ENCODE data around the gene SWT1.

SWT1 gene

DNA sequence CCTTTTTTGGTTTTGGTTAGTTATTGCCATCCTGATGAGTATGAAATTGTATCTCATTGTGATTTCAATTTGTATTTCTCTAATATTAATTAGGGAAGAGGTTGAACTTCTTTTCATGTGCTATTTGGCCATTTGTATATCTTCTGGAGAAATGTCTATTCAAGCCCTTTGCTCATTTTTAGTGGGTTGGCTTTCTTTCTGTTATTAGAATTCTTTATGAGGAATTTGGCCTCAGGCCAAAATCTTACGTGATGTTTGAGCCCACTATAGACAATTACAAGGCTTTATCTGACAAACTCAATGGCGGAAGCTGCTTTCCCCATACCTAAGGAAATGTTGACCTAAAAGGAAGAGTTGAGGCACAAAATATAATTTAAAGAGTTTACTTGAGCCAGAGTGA lies 127.1 kb downstream of the SWT1 start:
- no peak for DNase-seq (ENCODE audit: low read depth)

DNA sequence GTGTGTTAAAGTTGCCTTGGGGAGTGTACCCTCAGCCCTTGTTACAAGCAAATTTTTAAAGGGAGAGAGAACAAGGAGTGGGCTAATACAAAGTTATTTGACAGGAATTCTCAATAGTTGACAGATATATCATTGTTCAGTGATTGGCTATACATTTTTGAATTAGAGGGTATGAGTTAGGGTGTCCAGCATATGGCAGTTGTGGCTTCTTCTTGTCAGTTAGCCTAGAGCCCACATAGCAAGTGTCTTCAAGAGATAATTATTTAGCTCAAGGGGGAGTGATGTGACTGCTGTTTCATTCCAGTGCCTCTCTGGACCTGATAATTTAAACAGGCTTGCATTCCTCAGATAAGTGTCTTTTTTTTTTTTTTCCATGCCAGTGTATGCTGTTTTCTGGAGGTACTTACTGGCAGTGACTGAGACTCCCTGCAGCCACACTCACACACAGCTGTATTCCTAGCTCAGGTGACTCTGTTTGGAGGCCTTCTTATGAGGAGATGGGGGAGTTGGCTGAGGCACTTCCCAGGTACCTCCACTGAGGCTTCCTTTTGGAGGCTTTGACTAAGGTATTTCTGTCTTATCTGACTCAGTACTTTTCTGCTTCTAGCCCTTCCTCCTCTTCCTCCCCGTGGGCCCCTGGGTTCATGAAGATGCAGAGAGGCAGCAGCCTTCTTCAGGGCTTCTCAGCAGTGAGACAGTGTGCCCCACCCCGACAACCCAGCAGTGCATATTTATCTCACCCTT lies 127.7 kb downstream of the SWT1 start:
- peak; percentile 5 for DNase-seq (ENCODE audit: low read depth)
- no peak overlapping the region for H3K4me3 ChIP-seq (ENCODE audit: control insufficient read depth, low read depth, low read length)
- TF ChIP-seq, protein P1, sequence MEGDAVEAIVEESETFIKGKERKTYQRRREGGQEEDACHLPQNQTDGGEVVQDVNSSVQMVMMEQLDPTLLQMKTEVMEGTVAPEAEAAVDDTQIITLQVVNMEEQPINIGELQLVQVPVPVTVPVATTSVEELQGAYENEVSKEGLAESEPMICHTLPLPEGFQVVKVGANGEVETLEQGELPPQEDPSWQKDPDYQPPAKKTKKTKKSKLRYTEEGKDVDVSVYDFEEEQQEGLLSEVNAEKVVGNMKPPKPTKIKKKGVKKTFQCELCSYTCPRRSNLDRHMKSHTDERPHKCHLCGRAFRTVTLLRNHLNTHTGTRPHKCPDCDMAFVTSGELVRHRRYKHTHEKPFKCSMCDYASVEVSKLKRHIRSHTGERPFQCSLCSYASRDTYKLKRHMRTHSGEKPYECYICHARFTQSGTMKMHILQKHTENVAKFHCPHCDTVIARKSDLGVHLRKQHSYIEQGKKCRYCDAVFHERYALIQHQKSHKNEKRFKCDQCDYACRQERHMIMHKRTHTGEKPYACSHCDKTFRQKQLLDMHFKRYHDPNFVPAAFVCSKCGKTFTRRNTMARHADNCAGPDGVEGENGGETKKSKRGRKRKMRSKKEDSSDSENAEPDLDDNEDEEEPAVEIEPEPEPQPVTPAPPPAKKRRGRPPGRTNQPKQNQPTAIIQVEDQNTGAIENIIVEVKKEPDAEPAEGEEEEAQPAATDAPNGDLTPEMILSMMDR (IDR thresholded peaks at IDR 0.05; ENCODE audit: control insufficient read depth, insufficient read depth, low read depth, low read length, missing control alignments): no peak

More for the DNA sequence above, 127.1 kb downstream of the SWT1 start:
- no peak overlapping the region for H3K4me3 ChIP-seq (ENCODE audit: control insufficient read depth, low read depth, low read length)
- TF ChIP-seq, protein P1 (IDR thresholded peaks at IDR 0.05; ENCODE audit: control insufficient read depth, insufficient read depth, low read depth, low read length, missing control alignments): no peak

DNA sequence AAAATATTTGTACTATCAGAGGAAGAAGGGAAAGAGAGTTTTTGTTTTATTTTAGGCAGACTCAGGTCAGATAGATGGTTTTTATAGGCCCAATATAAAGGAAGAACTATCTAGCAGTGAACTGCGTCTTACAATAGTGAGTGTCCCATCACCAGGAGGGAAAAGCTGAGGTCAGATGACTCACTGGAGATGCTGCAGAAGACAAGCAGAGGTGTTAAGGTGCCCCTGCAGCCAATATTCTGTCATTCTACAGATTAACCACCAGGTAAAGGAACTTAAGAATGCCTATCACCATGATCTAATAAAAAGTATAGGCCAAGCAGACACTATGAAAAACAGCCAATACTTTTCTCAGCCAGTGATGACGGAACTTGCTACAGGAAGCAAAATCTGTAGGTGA lies 130.5 kb downstream of the SWT1 start:
- H3K4me3 ChIP-seq (ENCODE audit: control insufficient read depth, low read depth, low read length): no peak overlapping the region
- no peak for DNase-seq (ENCODE audit: low read depth)
- TF ChIP-seq, protein P1 (IDR thresholded peaks at IDR 0.05; ENCODE audit: control insufficient read depth, insufficient read depth, low read depth, low read length, missing control alignments): no peak

DNA sequence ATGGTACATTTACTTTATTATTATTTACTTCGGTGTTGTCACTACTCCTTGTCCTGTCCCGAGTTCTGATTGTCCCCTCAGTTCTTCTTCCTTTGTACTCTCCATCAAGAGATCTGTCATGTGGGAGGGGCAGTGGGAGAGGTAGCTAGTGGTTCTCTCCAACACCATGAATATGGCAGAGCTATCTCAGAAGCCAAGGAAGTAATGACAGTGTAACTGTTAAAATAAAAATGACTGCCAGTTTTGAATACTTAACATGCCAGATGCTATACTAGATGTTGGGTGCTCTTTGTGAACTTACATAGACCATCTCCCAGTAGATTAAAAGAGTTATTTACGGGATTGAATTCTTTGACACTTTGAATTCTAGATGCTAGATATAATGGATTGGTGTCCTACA lies 131.5 kb downstream of the SWT1 start:
- TF ChIP-seq, protein P1 (IDR thresholded peaks at IDR 0.05; ENCODE audit: control insufficient read depth, insufficient read depth, low read depth, low read length, missing control alignments): no peak
- H3K4me3 ChIP-seq (ENCODE audit: control insufficient read depth, low read depth, low read length): no peak overlapping the region
- no peak for DNase-seq (ENCODE audit: low read depth)

DNA sequence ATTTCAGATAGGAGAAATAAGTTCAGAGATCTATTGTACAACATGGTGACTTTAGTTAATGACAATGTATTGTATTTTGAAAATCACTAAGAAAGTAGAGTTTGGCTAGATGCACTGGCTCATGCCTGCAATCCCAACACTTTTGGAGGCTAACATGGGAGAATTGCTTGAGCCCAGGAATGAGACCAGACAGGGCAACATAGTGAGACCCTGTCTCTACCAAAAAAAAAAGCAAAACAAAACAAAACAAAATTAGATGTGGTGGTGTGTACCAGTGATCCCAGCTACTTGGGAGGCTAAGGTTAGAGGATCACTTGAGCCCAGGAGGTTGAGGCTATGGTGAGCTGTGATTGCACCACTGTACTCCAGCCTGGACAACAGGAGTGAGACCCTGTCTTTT lies 132.9 kb downstream of the SWT1 start:
- DNase-seq (ENCODE audit: low read depth): no peak
- H3K4me3 ChIP-seq (ENCODE audit: control insufficient read depth, low read depth, low read length): no peak overlapping the region
- TF ChIP-seq, protein P1 (IDR thresholded peaks at IDR 0.05; ENCODE audit: control insufficient read depth, insufficient read depth, low read depth, low read length, missing control alignments): no peak

DNA sequence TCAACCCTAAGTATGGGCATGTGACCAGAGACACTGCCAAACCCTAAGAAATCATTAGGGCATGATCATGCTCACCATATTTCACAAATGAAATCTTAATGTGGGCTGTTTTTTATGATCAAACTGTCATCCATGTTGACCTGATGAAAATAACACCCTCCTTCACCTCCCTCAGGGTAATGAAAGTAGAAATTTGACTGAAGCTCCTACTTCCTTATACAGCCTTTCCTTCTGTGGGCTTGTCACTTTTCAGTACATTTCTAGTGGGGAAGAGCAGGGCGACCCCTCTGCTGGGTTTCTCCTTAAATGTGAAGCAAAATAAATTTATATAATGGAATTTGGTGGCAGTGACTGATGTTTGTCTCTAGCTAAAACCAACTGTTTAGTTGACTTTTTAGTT lies 134.2 kb downstream of the SWT1 start:
- DNase-seq (ENCODE audit: low read depth): no peak
- H3K4me3 ChIP-seq (ENCODE audit: control insufficient read depth, low read depth, low read length): no peak overlapping the region
- TF ChIP-seq, protein P1 (IDR thresholded peaks at IDR 0.05; ENCODE audit: control insufficient read depth, insufficient read depth, low read depth, low read length, missing control alignments): no peak
